GM13977 (cell line): ENCODE results near the gene ATP13A3.

Source experiments
- DNase-seq: peaks from one replicate; pipeline ENCODE4 v3.0.0; 2012; ENCODE audit warnings: low spot score
- in situ Hi-C: fragments of 300-500 bp; cut with MboI; formaldehyde crosslinking; loops from one replicate; pipeline ENCODE4 v1.12.0; 2022; ENCODE audit warnings: low sequenced_read_pairs, low pct_unique_long_range_greater_than_20kb, mixed read lengths, inconsistent platforms; ENCODE audit not compliant: unreplicated experiment
- TF ChIP-seq, protein P1 (sequence below): IDR thresholded peaks from 2 replicates; pipeline ENCODE4 v1.5.1; 2012; ENCODE audit warnings: mild to moderate bottlenecking, control low read depth; ENCODE audit not compliant: insufficient read depth; ENCODE audit errors: extremely low read depth, missing control alignments

The ATP13A3 gene

GRCh38 chr3:194508491-194509453 lies 22.0 kb upstream of the ATP13A3 start:
- TF ChIP-seq, protein P1, sequence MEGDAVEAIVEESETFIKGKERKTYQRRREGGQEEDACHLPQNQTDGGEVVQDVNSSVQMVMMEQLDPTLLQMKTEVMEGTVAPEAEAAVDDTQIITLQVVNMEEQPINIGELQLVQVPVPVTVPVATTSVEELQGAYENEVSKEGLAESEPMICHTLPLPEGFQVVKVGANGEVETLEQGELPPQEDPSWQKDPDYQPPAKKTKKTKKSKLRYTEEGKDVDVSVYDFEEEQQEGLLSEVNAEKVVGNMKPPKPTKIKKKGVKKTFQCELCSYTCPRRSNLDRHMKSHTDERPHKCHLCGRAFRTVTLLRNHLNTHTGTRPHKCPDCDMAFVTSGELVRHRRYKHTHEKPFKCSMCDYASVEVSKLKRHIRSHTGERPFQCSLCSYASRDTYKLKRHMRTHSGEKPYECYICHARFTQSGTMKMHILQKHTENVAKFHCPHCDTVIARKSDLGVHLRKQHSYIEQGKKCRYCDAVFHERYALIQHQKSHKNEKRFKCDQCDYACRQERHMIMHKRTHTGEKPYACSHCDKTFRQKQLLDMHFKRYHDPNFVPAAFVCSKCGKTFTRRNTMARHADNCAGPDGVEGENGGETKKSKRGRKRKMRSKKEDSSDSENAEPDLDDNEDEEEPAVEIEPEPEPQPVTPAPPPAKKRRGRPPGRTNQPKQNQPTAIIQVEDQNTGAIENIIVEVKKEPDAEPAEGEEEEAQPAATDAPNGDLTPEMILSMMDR = no peak
- DNase-seq = no peak
- in situ Hi-C loops = no loop called here

- in situ Hi-C loops = no loop called here
- TF ChIP-seq, protein P1 = no peak
- DNase-seq = no peak
Measured at GRCh38 chr3:194507571-194507970, 20.8 kb upstream of the ATP13A3 start.

GRCh38 chr3:194505791-194506415 lies 19.1 kb upstream of the ATP13A3 start:
- in situ Hi-C loops = no loop called here
- DNase-seq = no peak
- TF ChIP-seq, protein P1 = no peak

GRCh38 chr3:194504861-194505260 lies 18.1 kb upstream of the ATP13A3 start:
- in situ Hi-C loops = no loop called here
- no peak for DNase-seq
- TF ChIP-seq, protein P1 = no peak

GRCh38 chr3:194504146-194504545 lies 17.3 kb upstream of the ATP13A3 start:
- no peak for DNase-seq
- TF ChIP-seq, protein P1 = no peak
- in situ Hi-C loops = no loop called here

DNA sequence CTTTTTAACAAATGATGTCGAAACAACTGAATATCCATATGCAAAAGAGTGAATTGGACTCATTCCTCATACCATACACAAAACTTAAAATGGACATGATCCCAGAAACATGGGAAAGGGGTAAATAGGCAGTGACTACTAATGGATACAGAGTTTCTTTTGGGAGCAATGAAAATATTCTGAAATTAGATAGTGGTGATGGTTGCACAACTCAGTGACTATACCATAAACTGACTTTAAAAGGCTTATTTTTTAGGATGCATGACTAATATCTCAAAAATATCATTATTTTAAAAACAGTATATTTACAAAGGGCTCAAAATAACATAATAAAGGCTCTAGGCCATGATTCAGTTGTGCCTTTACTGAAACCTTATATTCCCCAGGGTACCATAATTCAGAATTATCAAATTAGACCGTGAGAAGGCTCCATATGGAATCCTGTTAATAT lies 16.3 kb upstream of the ATP13A3 start:
- in situ Hi-C loops = no loop called here
- no peak for DNase-seq
- TF ChIP-seq, protein P1 = no peak
